OCI-LY1 (cell line): Measurements from ENCODE around the gene CPXM2.

Experiments used
- H2AFZ ChIP-seq: fragments of 200-600 bp; sonication (generic), shearing (Covaris generic); 2 replicates; pipeline ENCODE4 v1.6.0; 2014; ENCODE audit warnings: antibody characterized with exemption, mild to moderate bottlenecking, low read length
- H3F3A ChIP-seq: fragments of 200-600 bp; sonication (generic), shearing (Covaris generic); 2 replicates; pipeline ENCODE4 v1.6.0; 2014; ENCODE audit warnings: mild to moderate bottlenecking, antibody characterized with exemption, low read length, moderate library complexity; ENCODE audit not compliant: insufficient read depth
- H3K27ac ChIP-seq: fragments of 200-600 bp; sonication (generic); 2 replicates; pipeline ENCODE4 v1.5.1; 2014; ENCODE audit warnings: low read length, mixed run types, mild to moderate bottlenecking, low read depth; ENCODE audit not compliant: poor library complexity, severe bottlenecking
- H3K27me3 ChIP-seq: fragments of 200-600 bp; sonication (generic); 2 replicates; pipeline ENCODE4 v1.6.0; 2014; ENCODE audit warnings: antibody characterized with exemption, mild to moderate bottlenecking, low read length, moderate library complexity; ENCODE audit not compliant: insufficient read depth
- H3K36me3 ChIP-seq: fragments of 200-600 bp; sonication (generic); 2 replicates; pipeline ENCODE4 v1.6.1; 2014; ENCODE audit warnings: mild to moderate bottlenecking, antibody characterized with exemption, low read length, moderate library complexity, mixed read lengths; ENCODE audit not compliant: insufficient read depth
- H3K4me1 ChIP-seq: fragments of 200-600 bp; sonication (generic); 2 replicates; pipeline ENCODE4 v1.5.1; 2014; ENCODE audit warnings: mild to moderate bottlenecking, low read length, moderate library complexity; ENCODE audit not compliant: insufficient read depth, severe bottlenecking
- H3K4me2 ChIP-seq: fragments of 200-600 bp; sonication (generic), shearing (Covaris generic); 2 replicates; pipeline ENCODE4 v1.6.1; 2014; ENCODE audit warnings: low read length
- H3K4me3 ChIP-seq: fragments of 200-600 bp; sonication (generic); 2 replicates; pipeline ENCODE4 v1.5.1; 2014; ENCODE audit warnings: low read length, low read depth, mild to moderate bottlenecking, mixed read lengths; ENCODE audit not compliant: poor library complexity, severe bottlenecking
- H3K79me2 ChIP-seq: fragments of 200-600 bp; shearing (Covaris generic); 2 replicates; pipeline ENCODE4 v1.6.1; 2016; ENCODE audit warnings: mixed run types, low read length, mixed read lengths; ENCODE audit not compliant: insufficient read depth
- H3K9ac ChIP-seq: fragments of 200-600 bp; sonication (generic), shearing (Covaris generic); 2 replicates; pipeline ENCODE4 v1.6.1; 2014; ENCODE audit warnings: mild to moderate bottlenecking, low read length, mixed read lengths
- H3K9me2 ChIP-seq: fragments of 200-600 bp; sonication (generic), shearing (Covaris generic); 2 replicates; pipeline ENCODE4 v1.6.1; 2014; ENCODE audit warnings: low read depth, mild to moderate bottlenecking, low read length, mixed read lengths
- H3K9me3 ChIP-seq: fragments of 200-600 bp; shearing (Covaris generic); 2 replicates; pipeline ENCODE4 v1.6.1; 2014; ENCODE audit warnings: low read length, mixed read lengths
- H4K20me1 ChIP-seq: fragments of 200-600 bp; sonication (generic), shearing (Covaris generic); 2 replicates; pipeline ENCODE4 v1.6.0; 2016; ENCODE audit warnings: mild to moderate bottlenecking, low read length; ENCODE audit not compliant: insufficient read depth
- CTCF ChIP-seq: fragments of 200-600 bp; sonication (generic), shearing (Covaris generic); IDR thresholded peaks from 2 replicates; pipeline ENCODE4 v1.5.1; 2017; ENCODE audit warnings: mild to moderate bottlenecking, antibody characterized with exemption, low read length, moderate library complexity, mixed read lengths
- EZH2 ChIP-seq: fragments of 200-600 bp; sonication (generic), shearing (Covaris generic); IDR thresholded peaks from 2 replicates; pipeline ENCODE4 v1.8.0; 2017; ENCODE audit warnings: borderline replicate concordance, mixed run types, mild to moderate bottlenecking, antibody characterized with exemption, low read length, moderate library complexity, mixed read lengths

CPXM2 gene

GRCh38 chr10:123888751-123889150 is 2.9 kb downstream of the CPXM2 start:
- H3K9ac ChIP-seq: no peak overlapping the region
- no peaks in the 10 kb centered on the region for H3K27me3 ChIP-seq

GRCh38 chr10:123888256-123888655 is 3.4 kb downstream of the CPXM2 start:
- no peaks in the 10 kb centered on the region for H3F3A ChIP-seq
- no peak overlapping the region for H3K4me3 ChIP-seq
- no peaks in the 10 kb centered on the region for H3K9me3 ChIP-seq
- H3K79me2 ChIP-seq: no peaks in the 10 kb centered on the region
- H3K27ac ChIP-seq: no peak overlapping the region
- no peak for TF ChIP-seq EZH2
- no peak for TF ChIP-seq CTCF
- no peak overlapping the region for H2AFZ ChIP-seq
- H3K9me2 ChIP-seq: no peaks in the 10 kb centered on the region
- H3K9ac ChIP-seq: no peak overlapping the region
- no peaks in the 10 kb centered on the region for H3K27me3 ChIP-seq
- H3K4me2 ChIP-seq: no peak overlapping the region
- no peaks in the 10 kb centered on the region for H3K4me1 ChIP-seq
- no peaks in the 10 kb centered on the region for H3K36me3 ChIP-seq
- no peaks in the 10 kb centered on the region for H4K20me1 ChIP-seq

More at GRCh38 chr10:123888751-123889150, 2.9 kb downstream of the CPXM2 start:
- no peaks in the 10 kb centered on the region for H3K4me1 ChIP-seq
- no peak overlapping the region for H2AFZ ChIP-seq
- no peaks in the 10 kb centered on the region for H3K9me3 ChIP-seq
- H3K9me2 ChIP-seq: no peaks in the 10 kb centered on the region
- no peak overlapping the region for H3K4me3 ChIP-seq
- H3K27ac ChIP-seq: no peak overlapping the region
- no peak for TF ChIP-seq CTCF
- no peak for TF ChIP-seq EZH2
- H3K79me2 ChIP-seq: no peaks in the 10 kb centered on the region
- H4K20me1 ChIP-seq: no peaks in the 10 kb centered on the region
- no peaks in the 10 kb centered on the region for H3K36me3 ChIP-seq
- H3F3A ChIP-seq: no peaks in the 10 kb centered on the region
- H3K4me2 ChIP-seq: no peak overlapping the region

GRCh38 chr10:123886292-123886691 is 5.3 kb downstream of the CPXM2 start:
- Histone ChIP-seq H3K27ac (no peak overlapping the region), H3K4me1 (no peaks in the 10 kb centered on the region), H3K9me2 (no peaks in the 10 kb centered on the region), H3F3A (no peaks in the 10 kb centered on the region), H3K27me3 (no peaks in the 10 kb centered on the region), H3K79me2 (no peaks in the 10 kb centered on the region), H3K9me3 (no peaks in the 10 kb centered on the region), H3K4me3 (no peak overlapping the region), H4K20me1 (no peaks in the 10 kb centered on the region), H3K36me3 (no peaks in the 10 kb centered on the region), H2AFZ (no peak overlapping the region), H3K9ac (no peak overlapping the region), H3K4me2 (no peak overlapping the region)
- TF ChIP-seq CTCF: no peak
- no peak for TF ChIP-seq EZH2
